ENCODE measurements around the gene ABI1. TPM values are rescaled to one million over a fixed set of nuclear protein-coding genes. Genes with fewer than 3 reads are reported as not detected.

Gene ABI1
- total RNA-seq, 1 experiment from 2014 or later: 33.9 TPM

DNA sequence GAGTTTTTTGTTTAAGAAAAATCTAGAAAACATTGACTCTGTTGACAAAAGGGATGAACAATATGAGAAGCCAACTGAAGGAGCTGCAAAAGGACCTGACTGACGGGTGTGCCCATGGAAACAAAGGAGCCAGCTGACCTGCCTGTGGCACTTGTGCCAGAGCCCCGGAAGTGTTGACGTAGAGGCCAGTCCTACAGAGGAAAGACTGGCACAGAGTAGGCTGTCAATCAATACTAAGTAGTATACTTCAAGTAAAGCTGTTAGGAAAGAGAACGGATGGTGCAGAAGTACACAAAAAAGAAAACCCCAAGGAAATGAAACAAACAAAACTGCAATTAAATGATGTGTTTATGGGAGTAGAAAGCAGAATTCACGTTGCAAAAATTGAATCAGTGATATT is 19.0 kb upstream of the ABI1 start (continued):
- TF ChIP-seq, protein P1, sequence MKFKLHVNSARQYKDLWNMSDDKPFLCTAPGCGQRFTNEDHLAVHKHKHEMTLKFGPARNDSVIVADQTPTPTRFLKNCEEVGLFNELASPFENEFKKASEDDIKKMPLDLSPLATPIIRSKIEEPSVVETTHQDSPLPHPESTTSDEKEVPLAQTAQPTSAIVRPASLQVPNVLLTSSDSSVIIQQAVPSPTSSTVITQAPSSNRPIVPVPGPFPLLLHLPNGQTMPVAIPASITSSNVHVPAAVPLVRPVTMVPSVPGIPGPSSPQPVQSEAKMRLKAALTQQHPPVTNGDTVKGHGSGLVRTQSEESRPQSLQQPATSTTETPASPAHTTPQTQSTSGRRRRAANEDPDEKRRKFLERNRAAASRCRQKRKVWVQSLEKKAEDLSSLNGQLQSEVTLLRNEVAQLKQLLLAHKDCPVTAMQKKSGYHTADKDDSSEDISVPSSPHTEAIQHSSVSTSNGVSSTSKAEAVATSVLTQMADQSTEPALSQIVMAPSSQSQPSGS (CRISPR knock-in tag; IDR thresholded peaks at IDR 0.05; ENCODE audit: borderline replicate concordance, low read depth): no peak
- TF ChIP-seq CREM (CRISPR knock-in tag; IDR thresholded peaks at IDR 0.05) (no peak), ETV6 (CRISPR knock-in tag; IDR thresholded peaks at IDR 0.05) (no peak)

GRCh38 chr10:26870766-26871165 is 10.0 kb upstream of the ABI1 start:
- no peaks in the 10 kb centered on the region for H3K27me3 Mint-ChIP-seq (ENCODE audit: low read depth)
- DNase-seq (ENCODE audit: low spot score): no peak
- TF ChIP-seq NFE2L1 (CRISPR knock-in tag; IDR thresholded peaks at IDR 0.05): no peak
- no peak for TF ChIP-seq FOXP4 (CRISPR knock-in tag; IDR thresholded peaks at IDR 0.05)
- TF ChIP-seq, protein P2, sequence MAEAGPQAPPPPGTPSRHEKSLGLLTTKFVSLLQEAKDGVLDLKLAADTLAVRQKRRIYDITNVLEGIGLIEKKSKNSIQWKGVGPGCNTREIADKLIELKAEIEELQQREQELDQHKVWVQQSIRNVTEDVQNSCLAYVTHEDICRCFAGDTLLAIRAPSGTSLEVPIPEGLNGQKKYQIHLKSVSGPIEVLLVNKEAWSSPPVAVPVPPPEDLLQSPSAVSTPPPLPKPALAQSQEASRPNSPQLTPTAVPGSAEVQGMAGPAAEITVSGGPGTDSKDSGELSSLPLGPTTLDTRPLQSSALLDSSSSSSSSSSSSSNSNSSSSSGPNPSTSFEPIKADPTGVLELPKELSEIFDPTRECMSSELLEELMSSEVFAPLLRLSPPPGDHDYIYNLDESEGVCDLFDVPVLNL (CRISPR knock-in tag; IDR thresholded peaks at IDR 0.05; ENCODE audit: borderline replicate concordance, low read depth): no peak
- no peak for TF ChIP-seq ZNF396 (CRISPR knock-in tag; IDR thresholded peaks at IDR 0.05; ENCODE audit: borderline replicate concordance)
- no peak for TF ChIP-seq PRRX2 (CRISPR knock-in tag; IDR thresholded peaks at IDR 0.05)
- no peak for TF ChIP-seq ZNF219 (CRISPR knock-in tag; IDR thresholded peaks at IDR 0.05; ENCODE audit: borderline replicate concordance)
- no peak for TF ChIP-seq HMGXB4 (CRISPR knock-in tag; IDR thresholded peaks at IDR 0.05)
- no peak for TF ChIP-seq SOX15 (CRISPR knock-in tag; IDR thresholded peaks at IDR 0.05)
- no peak for TF ChIP-seq E2F5 (CRISPR knock-in tag; IDR thresholded peaks at IDR 0.05)
- no peak for TF ChIP-seq HMGA2 (CRISPR knock-in tag; IDR thresholded peaks at IDR 0.05)
- TF ChIP-seq ELF4 (CRISPR knock-in tag; IDR thresholded peaks at IDR 0.05; ENCODE audit: low read depth): no peak
- no peaks in the 10 kb centered on the region for H3K36me3 Mint-ChIP-seq
- H3K4me3 Mint-ChIP-seq: no peak overlapping the region
- no peaks in the 10 kb centered on the region for H3K4me1 Mint-ChIP-seq
- ATAC-seq: no peak
- H3K27ac Mint-ChIP-seq: no peak overlapping the region
- H3K9me3 Mint-ChIP-seq: no peaks in the 10 kb centered on the region
- POLR2A ChIA-PET: interaction anchor here (0.7 kb wide), 1 partner anchor 1510 kb away, joined by 3 read pairs; no protein-coding TSS in a partner anchor
- CTCF ChIA-PET: interaction anchor here (1.0 to 1.2 kb wide), 3 partner anchors 10 to 145 kb away, joined by 3 to 5 read pairs (median 3); partner anchors contain the start of gene ABI1

DNA sequence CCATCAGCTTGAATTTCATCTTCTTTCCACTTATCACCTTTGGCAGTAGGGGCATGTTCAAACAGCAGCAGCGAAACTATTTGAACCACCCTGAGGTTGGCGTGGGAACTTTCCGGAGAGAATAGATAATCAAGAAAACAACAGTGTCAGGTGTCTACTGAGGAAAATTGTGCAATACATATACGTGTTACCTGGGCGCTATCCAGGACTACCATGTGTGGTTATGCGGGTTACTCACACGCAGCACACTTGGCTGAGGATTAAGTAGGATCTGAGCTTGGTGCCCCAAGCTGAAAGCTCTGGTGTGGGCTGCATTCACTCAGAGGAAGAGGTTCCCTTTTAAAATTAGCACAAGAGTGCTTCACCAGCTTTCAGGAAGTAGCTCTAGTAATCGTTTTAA is 8.8 kb upstream of the ABI1 start:
- H3K27ac Mint-ChIP-seq: no peak overlapping the region
- H3K4me1 Mint-ChIP-seq: no peaks in the 10 kb centered on the region
- DNase-seq (ENCODE audit: low spot score): no peak
- POLR2A ChIA-PET: no interaction called here
- no peaks in the 10 kb centered on the region for H3K36me3 Mint-ChIP-seq
- ATAC-seq: no peak
- H3K4me3 Mint-ChIP-seq: no peak overlapping the region
- CTCF ChIA-PET: interaction anchor here (1.1 kb wide), 1 partner anchor 144 kb away, joined by 8 read pairs; no protein-coding TSS in a partner anchor
- H3K9me3 Mint-ChIP-seq: no peaks in the 10 kb centered on the region
- no peaks in the 10 kb centered on the region for H3K27me3 Mint-ChIP-seq (ENCODE audit: low read depth)
- TF ChIP-seq ZNF532 (CRISPR knock-in tag; IDR thresholded peaks at IDR 0.05; ENCODE audit: borderline replicate concordance) (no peak), IRF2 (CRISPR knock-in tag; IDR thresholded peaks at IDR 0.05; ENCODE audit: borderline replicate concordance, low read depth) (no peak), HMGA2 (CRISPR knock-in tag; IDR thresholded peaks at IDR 0.05) (no peak), ATF1 (CRISPR knock-in tag; IDR thresholded peaks at IDR 0.05) (no peak), MXD4 (CRISPR knock-in tag; IDR thresholded peaks at IDR 0.05; ENCODE audit: borderline replicate concordance) (no peak), ZNF671 (CRISPR knock-in tag; IDR thresholded peaks at IDR 0.05) (no peak)
- TF ChIP-seq, protein P3, sequence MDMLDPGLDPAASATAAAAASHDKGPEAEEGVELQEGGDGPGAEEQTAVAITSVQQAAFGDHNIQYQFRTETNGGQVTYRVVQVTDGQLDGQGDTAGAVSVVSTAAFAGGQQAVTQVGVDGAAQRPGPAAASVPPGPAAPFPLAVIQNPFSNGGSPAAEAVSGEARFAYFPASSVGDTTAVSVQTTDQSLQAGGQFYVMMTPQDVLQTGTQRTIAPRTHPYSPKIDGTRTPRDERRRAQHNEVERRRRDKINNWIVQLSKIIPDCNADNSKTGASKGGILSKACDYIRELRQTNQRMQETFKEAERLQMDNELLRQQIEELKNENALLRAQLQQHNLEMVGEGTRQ (CRISPR knock-in tag; IDR thresholded peaks at IDR 0.05): no peak
